HUES64 (cell line): Measurements from ENCODE around the gene RXRB.

Source experiments
- H3K27ac ChIP-seq: 2 replicates; pipeline ENCODE4 v1.7.0; 2013; ENCODE audit warnings: low read depth, low read length, inconsistent platforms
- H3K27me3 ChIP-seq: 2 replicates; pipeline ENCODE4 v1.6.1; 2013; ENCODE audit warnings: mild to moderate bottlenecking, low read length; ENCODE audit not compliant: insufficient read depth
- H3K36me3 ChIP-seq: 2 replicates; pipeline ENCODE4 v1.6.1; 2013; ENCODE audit warnings: mild to moderate bottlenecking, low read length; ENCODE audit not compliant: insufficient read depth
- H3K4me1 ChIP-seq: 2 replicates; pipeline ENCODE4 v1.6.1; 2013; ENCODE audit warnings: mild to moderate bottlenecking, low read length, moderate library complexity; ENCODE audit not compliant: insufficient read depth
- H3K4me3 ChIP-seq: 2 replicates; pipeline ENCODE4 v1.5.1; 2013; ENCODE audit warnings: mild to moderate bottlenecking, low read length, moderate library complexity
- H3K9ac ChIP-seq: 2 replicates; pipeline ENCODE4 v1.6.1; 2013; ENCODE audit warnings: mild to moderate bottlenecking, low read depth, low read length
- H3K9me3 ChIP-seq: 2 replicates; pipeline ENCODE4 v1.6.1; 2013; ENCODE audit warnings: low read depth, low read length; ENCODE audit not compliant: insufficient read depth
- WGBS: fragments of 150-250, 120-280 bp; methylation state at CpG from one replicate; pipeline ENCODE4 v1.1.7; 2013; ENCODE audit warnings: missing lambda C conversion rate; 5-methylcytosine and 5-hydroxymethylcytosine counted together

The RXRB gene

DNA sequence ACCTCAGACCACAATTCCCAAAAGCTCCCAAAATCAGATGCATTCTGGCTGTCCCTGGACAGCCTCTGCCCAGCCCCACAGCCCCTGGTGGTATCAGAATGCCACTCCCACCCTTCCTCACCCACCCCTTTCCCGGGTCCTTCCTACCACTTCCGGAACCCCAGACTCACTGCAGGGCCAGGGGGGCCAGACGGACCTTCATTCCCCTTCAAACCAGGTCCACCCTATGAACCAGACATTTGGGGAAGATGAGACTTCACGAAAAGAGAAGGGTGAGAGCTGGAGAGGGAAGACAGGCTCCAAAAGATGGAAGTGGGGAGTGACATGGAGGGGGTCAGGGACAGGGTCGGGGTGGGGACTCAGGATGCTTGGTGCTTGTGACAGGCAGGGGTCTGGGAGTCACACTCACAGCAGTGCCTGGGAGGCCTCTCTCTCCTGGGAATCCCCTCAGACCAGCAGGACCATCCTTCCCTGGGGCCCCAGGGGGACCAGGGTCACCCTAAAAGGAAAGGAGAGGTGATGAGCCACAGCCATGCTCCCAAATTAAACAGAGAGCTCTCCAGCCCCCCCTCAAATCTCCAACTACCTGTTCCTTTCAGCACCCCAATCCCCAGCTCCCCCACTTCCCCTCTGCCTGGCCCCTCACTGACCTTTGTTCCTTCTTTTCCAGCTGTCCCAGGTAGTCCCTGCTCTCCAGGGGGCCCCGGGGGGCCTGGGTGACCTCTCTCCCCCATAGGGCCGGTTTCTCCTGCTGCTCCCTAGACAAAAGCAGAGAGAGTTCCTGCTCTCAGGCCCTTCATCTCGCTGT lies 28.4 kb downstream of the RXRB start:
- 74% methylated on average over 8 of the region's 8 CpGs for WGBS
- no peak overlapping the region for H3K4me3 ChIP-seq
- no peak overlapping the region for H3K9ac ChIP-seq
- no peaks in the 10 kb centered on the region for H3K4me1 ChIP-seq
- no peaks in the 10 kb centered on the region for H3K36me3 ChIP-seq
- no peaks in the 10 kb centered on the region for H3K9me3 ChIP-seq
- H3K27ac ChIP-seq = no peak overlapping the region
- no peaks in the 10 kb centered on the region for H3K27me3 ChIP-seq

DNA sequence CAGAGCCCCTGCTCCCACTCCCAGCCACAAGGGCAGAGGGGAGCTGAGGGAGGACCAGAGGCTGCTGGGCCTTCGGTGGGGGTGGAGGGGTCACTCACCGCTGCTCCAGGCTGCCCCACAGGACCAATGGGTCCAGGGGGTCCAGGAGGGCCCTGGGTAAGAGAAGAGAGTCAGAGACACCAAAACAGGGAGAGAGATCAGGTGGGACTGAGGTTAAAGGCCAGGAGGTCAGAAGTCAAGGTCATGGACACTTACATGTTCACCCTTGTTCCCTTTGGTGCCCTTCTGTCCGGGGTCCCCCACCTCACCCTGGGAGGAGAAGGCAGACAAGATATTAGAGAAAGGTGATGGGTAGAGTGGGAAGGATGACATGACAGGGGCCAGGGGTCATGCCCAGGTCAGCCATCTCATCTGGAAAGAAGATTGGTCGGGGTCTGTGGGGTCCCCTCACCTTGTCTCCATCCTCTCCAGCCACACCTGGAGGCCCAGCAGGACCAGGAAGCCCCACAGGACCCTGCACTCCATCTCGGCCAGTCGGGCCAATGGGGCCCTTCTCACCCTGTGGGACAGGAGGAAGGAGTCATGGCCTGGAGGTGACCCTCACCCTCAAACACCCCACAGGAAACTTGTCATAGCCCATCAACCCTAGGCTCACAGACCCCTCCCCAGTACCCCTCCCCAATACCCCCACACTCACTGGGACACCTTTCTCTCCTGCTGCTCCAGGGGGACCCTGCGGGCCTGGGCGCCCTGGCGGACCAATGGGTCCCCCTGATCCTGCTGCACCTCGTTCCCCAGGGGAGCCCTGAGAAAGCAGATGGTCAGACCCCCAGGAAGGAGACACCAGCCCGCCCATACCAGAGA lies 29.2 kb downstream of the RXRB start:
- H3K27me3 ChIP-seq = no peaks in the 10 kb centered on the region
- no peaks in the 10 kb centered on the region for H3K36me3 ChIP-seq
- no peak overlapping the region for H3K4me3 ChIP-seq
- H3K9me3 ChIP-seq = no peaks in the 10 kb centered on the region
- 87% methylated on average over 11 of the region's 11 CpGs for WGBS
- H3K27ac ChIP-seq = no peak overlapping the region
- H3K4me1 ChIP-seq = no peaks in the 10 kb centered on the region
- no peak overlapping the region for H3K9ac ChIP-seq

DNA sequence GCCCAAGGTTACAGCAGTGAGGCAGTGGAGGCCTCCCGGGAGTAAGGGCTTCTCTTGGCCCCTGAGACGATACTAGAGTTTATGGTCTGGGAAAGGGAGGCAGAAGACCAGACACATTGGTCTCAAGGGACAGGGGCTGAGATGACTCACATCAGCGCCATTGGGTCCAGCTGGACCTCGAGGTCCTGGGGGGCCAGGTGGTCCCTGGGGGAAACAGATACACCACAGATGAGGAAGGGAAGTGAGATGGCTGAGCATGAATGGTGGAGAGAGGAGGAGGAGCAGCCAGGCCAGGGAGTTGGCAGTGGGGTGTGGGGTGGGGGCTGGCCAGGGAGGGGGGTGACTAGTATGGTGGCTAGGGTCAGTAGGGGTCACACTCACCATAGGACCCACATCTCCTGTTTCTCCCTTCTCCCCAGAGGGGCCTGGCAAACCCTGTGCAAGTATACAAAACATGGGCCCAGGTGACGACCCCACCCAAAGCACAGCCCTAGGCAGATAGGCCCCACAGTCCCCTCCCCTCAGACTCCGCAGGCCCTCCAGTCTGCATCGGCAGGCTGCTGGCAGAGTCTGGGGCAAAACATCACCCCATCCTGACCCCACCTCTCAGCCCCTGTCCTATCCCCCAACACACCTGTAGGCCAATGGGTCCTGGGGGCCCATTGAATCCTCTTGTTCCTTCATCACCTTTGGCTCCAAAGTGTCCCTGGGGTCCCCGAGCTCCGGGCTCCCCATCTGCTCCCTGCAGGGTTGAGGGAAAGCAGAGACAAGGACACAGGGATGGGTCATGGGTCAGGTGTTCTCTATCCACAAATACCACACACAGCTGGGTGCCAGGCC lies 30.1 kb downstream of the RXRB start:
- 82% methylated on average over 9 of the region's 9 CpGs for WGBS
- H3K9ac ChIP-seq = no peak overlapping the region
- no peak overlapping the region for H3K27ac ChIP-seq
- no peaks in the 10 kb centered on the region for H3K4me1 ChIP-seq
- no peaks in the 10 kb centered on the region for H3K9me3 ChIP-seq
- H3K4me3 ChIP-seq = no peak overlapping the region
- H3K27me3 ChIP-seq = no peaks in the 10 kb centered on the region
- H3K36me3 ChIP-seq = no peaks in the 10 kb centered on the region

DNA sequence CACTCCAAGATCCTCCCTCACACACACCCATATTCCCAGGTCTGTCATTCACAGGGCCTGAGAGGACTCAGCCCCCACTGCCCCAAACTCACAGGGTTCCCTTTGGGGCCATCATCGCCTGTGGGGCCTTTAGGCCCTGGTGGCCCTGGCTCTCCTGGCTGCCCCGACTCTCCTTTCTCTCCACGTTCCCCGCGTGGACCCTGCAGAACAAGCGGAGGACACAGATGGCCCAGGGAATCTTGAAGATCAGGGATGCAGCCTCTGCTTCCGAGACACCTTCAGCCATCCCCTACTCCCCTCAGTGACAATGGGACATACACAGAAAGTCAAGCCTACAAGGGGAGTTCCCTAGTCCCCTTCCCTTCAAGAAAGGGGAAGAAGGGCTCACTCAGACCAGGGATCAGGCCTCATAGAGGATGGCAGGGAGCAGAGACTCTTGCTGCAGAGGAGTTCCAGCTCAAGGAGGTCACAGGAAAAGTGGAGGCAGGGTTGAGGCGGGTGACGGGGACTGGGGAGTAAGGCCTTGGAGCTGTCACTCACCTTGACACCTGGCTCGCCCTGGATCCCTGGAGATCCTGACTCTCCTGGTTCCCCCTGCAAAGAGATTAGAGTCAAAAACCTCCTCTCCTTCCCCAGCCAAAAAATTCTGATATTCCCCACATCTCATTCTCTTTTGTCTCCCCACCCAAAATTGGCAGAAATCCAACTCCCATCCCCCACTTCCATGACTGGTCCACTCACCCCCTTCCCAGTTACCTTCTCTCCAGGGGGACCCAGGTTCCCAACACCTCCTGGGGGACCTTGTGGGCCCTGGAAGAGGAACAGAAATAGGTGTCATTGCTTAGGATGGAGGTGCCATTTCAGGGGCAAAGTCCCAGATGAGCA lies 30.9 kb downstream of the RXRB start:
- Histone ChIP-seq H3K27me3 (no peaks in the 10 kb centered on the region), H3K27ac (no peak overlapping the region), H3K36me3 (no peaks in the 10 kb centered on the region), H3K9ac (no peak overlapping the region), H3K4me3 (no peak overlapping the region), H3K9me3 (no peaks in the 10 kb centered on the region), H3K4me1 (no peaks in the 10 kb centered on the region)
- WGBS = 89% methylated on average over 10 of the region's 10 CpGs

DNA sequence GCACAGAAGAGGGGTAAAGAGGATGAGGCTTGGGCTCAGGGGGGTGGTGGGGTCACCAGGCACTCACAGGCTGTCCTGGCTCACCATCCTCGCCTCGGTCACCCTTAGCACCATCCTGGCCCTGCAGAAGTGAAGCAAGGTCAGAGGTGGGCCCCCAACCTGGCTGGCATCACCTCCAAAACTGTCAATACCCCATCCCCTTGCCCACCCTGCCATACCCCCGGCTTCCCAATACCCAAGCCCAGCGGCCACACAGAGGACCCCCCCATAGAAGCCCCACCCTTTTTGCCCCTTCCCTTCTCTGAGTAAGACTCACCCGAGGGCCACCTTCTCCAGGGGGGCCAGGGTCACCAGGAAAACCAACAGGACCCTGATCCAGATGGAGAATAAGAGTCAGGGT lies 31.8 kb downstream of the RXRB start:
- WGBS = 69% methylated on average over 5 of the region's 5 CpGs
- H3K27me3 ChIP-seq = no peaks in the 10 kb centered on the region

DNA sequence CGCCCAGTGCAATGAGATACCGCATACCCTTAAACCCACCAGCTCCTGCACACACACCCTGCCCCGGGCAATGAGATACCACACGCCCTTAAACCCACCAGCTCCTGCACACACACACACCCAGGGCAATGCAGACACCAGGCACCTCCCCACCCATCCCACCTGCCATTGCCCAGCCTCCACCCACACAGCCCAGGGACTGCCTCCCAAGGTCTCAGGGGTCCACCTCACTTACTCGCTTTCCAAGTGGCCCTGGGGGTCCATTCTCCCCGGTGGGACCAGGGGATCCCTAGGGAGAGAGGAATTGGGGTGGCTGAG lies 32.2 kb downstream of the RXRB start:
- H3K27ac ChIP-seq = no peak overlapping the region
- no peaks in the 10 kb centered on the region; the same call in 1 of the 2 replicates for H3K27me3 ChIP-seq
- H3K9me3 ChIP-seq = no peaks in the 10 kb centered on the region
- no peak overlapping the region for H3K4me3 ChIP-seq
- no peak overlapping the region for H3K9ac ChIP-seq
- WGBS = 75% methylated on average over 6 of the region's 6 CpGs
- no peaks in the 10 kb centered on the region for H3K36me3 ChIP-seq
- H3K4me1 ChIP-seq = no peaks in the 10 kb centered on the region

More for the DNA sequence above, 31.8 kb downstream of the RXRB start:
- Histone ChIP-seq H3K27ac (no peak overlapping the region), H3K4me1 (no peaks in the 10 kb centered on the region), H3K9ac (no peak overlapping the region), H3K9me3 (no peaks in the 10 kb centered on the region), H3K4me3 (no peak overlapping the region), H3K36me3 (no peaks in the 10 kb centered on the region)

DNA sequence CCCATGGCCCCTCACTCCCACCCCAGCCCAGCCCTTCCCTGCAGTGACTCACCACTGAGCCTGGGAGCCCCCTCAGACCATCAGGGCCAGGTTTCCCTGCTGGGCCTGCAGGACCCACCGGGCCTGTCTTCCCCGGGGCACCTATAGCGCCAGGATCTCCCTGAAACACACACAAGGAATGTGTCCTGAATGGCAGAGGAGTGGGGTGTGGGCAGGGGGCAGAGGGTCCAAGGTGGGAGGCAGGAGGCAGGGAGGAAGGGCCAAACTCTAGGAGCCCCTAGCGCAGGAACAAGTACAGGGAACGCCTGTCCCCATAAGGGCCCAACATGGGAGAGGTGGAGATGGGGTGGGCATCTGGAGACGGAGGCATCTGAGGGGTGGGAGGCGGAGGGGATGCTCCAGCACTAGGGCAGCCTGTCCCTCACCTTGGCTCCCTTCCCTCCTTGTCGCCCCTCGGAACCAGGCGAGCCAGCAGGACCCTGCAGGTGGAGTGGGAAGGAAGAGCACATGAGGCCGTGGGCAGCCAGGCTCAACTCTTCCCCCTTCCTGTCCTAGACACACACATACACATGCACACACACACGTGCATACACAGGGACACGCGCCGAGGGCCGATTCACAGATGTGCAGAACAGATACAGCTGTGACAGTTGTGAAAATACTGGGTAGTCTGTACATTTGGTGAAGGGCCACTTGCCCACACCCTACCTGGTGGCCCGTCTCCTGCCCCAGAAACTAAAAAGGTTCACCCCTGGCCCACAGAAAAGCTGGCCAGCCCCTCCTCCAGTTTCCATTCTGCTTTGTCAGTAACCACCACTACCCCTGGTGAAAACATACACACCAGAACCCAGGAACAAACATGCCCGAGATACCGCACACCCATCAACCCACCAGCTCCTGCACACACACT lies 32.8 kb downstream of the RXRB start:
- H3K9ac ChIP-seq = no peak overlapping the region
- 88% methylated on average over 17 of the region's 19 CpGs for WGBS
- H3K4me3 ChIP-seq = no peak overlapping the region

DNA sequence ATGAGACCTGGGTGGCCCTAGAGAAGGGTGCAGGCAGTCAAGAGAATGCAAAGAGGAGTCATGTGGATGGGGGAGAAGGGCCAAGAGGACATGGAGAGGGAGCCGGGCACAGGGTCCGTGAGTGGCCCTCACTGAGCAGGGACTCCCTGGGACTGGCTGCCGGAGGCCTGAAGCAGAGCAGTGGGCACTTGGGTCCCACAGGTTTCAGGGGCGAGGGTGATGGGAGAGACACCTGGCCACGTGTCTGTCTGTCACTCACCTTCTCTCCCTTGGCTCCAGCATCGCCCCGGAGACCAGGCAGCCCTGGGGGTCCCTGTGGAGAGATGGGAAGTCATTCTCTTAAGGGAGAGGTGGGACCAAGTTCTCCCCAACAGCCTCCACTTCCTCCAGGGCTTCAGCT lies 33.7 kb downstream of the RXRB start:
- H3K4me1 ChIP-seq = no peaks in the 10 kb centered on the region; the same call in 1 of the 2 replicates
- peaks cover 10% of the 10 kb centered on the region for H3K27me3 ChIP-seq
- no peak overlapping the region for H3K4me3 ChIP-seq
- no peak overlapping the region for H3K9ac ChIP-seq
- H3K36me3 ChIP-seq = no peaks in the 10 kb centered on the region
- no peaks in the 10 kb centered on the region for H3K9me3 ChIP-seq
- H3K27ac ChIP-seq = no peak overlapping the region
- WGBS = 83% methylated on average over 6 of the region's 7 CpGs

More for the DNA sequence above, 32.8 kb downstream of the RXRB start:
- Histone ChIP-seq H3K36me3 (no peaks in the 10 kb centered on the region), H3K27me3 (peaks cover 2% of the 10 kb centered on the region), H3K27ac (no peak overlapping the region), H3K9me3 (no peaks in the 10 kb centered on the region), H3K4me1 (no peaks in the 10 kb centered on the region)

DNA sequence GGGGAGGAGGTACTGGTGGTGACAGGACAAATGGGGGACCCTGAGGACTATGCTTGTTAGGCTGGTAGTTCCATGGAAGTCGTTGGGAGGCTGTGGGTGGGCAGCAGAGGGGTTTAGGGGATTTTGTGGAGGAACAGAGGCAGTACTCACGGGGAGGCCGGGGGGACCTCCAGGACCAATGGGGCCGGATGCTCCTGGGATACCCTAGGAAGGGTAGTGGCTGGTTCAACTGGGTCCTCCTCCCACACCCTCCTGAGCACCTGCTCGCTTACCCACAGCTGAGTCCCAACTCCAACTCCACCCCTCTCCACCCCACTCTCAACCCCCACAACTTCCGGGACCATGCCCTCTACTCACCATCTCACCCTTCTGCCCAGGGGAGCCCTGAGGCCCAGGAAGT lies 34.1 kb downstream of the RXRB start:
- Histone ChIP-seq H3K9me3 (no peaks in the 10 kb centered on the region), H3K4me3 (no peak overlapping the region), H3K9ac (no peak overlapping the region), H3K36me3 (no peaks in the 10 kb centered on the region), H3K27me3 (peaks cover 13% of the 10 kb centered on the region), H3K4me1 (peaks cover under 1% of the 10 kb centered on the region), H3K27ac (no peak overlapping the region)
- WGBS = 86% methylated on average over 6 of the region's 6 CpGs
